ENCODE results near the gene CUL7. TPM values are rescaled to one million over a fixed set of nuclear protein-coding genes. Genes with fewer than 3 reads are reported as not detected.
"Not testable (repeated sequence)": the region's sequence is repeated elsewhere in the genome, so short reads cannot be mapped to it uniquely, and the experiment has no call there.

The CUL7 gene
- total RNA-seq, 1 experiment from 2014 or later, result 34.1 TPM

DNA sequence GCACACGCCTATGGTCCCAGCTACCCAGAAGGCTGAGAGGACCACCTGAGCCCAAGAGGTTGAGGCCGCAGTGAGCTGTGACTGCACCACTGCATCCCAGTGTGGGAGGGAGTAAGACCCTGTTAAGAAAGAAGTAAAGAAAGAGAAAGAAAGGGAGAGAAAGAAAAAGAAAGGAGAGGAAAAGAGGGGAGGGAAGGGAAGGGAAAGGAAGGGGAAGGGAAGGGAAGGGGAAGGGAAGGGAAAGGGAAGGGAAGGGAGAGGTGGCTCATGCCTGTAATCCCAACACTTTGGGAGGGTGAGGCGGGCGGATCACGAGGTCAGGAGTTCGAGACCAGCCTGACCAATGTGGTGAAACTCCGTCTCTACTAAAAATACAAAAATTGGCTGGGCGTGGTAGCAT, 12.2 kb downstream of the CUL7 start:
- DNase-seq (ENCODE audit: low read depth, low spot score); H3K4me2 ChIP-seq (ENCODE audit: low read length); H3K9me3 ChIP-seq (ENCODE audit: control insufficient read depth in 1 of 2, insufficient read depth in 1 of 2, low read depth in 1 of 2, low read length in 2 of 2); H2AFZ ChIP-seq (ENCODE audit: low read depth, low read length, poor library complexity, severe bottlenecking); POLR2A ChIA-PET; BruUV-seq (replicated peaks); H3K9ac ChIP-seq (ENCODE audit: low read length); CTCF ChIA-PET; H3K4me1 ChIP-seq (ENCODE audit: control insufficient read depth in 1 of 2, insufficient read depth in 2 of 2, low read length in 2 of 2); H3K4me3 ChIP-seq (replicated peaks in 1 of 2; ENCODE audit: low read depth in 1 of 2, low read length in 2 of 2); RAD21 ChIA-PET (ENCODE audit: low non-redundant PET in 1 of 2, low total read pairs in 2 of 2, uncharacterized antibody in 2 of 2, unreplicated experiment in 2 of 2); H4K20me1 ChIP-seq (ENCODE audit: insufficient read depth); H3K27me3 ChIP-seq (ENCODE audit: insufficient read depth, low read length); ATAC-seq; H3K79me2 ChIP-seq (ENCODE audit: insufficient read depth, low read length); H3K9me2 ChIP-seq (ENCODE audit: insufficient read depth); H3K27ac ChIP-seq (ENCODE audit: low read depth, low read length); intact Hi-C loops (cut with micrococcal nuclease): not testable (repeated sequence)
- peaks cover 0 to 13% of the 10 kb centered on the region in 2 experiments; a peak in 2 of 4 replicates for H3K36me3 ChIP-seq (ENCODE audit: control insufficient read depth in 1 of 2, insufficient read depth in 2 of 2, low read length in 2 of 2)

DNA sequence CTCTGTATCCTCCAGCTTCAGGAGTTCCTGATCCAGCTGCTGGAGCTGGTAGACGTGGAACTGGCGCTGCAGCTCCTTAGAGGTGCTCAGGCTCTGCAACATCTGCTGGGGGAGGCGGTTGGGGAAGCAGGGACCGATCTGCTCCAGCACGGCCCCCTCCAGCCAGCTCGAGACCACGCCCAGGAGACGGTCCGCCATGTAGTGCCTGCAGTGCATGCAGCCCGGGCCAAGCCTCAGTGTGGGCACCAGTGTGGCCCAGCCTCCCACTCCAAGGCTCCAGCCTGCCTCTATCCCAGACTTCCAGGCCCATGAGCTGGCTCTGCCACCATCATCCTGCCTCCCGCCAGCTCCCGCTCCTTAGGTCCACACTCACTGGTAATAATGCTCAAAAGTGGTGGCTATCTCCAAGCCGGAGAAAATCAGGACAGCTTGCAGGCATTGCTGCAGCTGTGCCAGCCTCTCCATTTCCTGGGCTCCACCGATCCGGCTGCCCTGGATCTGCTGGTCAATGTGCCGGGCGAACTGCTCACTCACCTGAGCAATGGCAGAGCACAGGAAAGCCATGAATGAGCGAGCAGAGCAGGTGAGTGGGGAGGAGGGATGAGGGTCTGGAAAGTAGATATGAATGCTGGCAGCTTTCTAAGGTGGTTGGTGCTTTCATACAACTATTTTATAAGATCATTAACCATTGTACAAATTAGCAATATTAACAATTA, 13.0 kb downstream of the CUL7 start:
- no peak overlapping the region for H3K4me3 ChIP-seq (replicated peaks in 1 of 2; ENCODE audit: low read depth in 1 of 2, low read length in 2 of 2)
- H3K36me3 ChIP-seq (ENCODE audit: control insufficient read depth in 1 of 2, insufficient read depth in 2 of 2, low read length in 2 of 2), result peaks cover 0 to 13% of the 10 kb centered on the region in 2 experiments; a peak in 2 of 4 replicates
- DNase-seq (ENCODE audit: low read depth, low spot score) (no peak), ATAC-seq (no peak)
- no peak overlapping the region for H3K4me2 ChIP-seq (ENCODE audit: low read length)
- TF ChIP-seq POLR2AphosphoS5 (IDR thresholded peaks at IDR 0.05; ENCODE audit: low read depth, low read length) (no peak), ZNF274 (IDR thresholded peaks at IDR 0.05; ENCODE audit: low read depth, low read length) (no peak), CBX3 (IDR thresholded peaks at IDR 0.05; ENCODE audit: low read depth) (no peak), POLR2A (IDR thresholded peaks at IDR 0.05; ENCODE audit: borderline replicate concordance, extremely low read depth, insufficient read depth, insufficient read length) (no peak), FOSL1 (IDR thresholded peaks at IDR 0.05; ENCODE audit: low read depth) (no peak)
- TF ChIP-seq, protein P1, sequence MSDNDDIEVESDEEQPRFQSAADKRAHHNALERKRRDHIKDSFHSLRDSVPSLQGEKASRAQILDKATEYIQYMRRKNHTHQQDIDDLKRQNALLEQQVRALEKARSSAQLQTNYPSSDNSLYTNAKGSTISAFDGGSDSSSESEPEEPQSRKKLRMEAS (IDR thresholded peaks at IDR 0.05), result no peak
- no peaks in the 10 kb centered on the region for H3K9me2 ChIP-seq (ENCODE audit: insufficient read depth)
- H3K4me1 ChIP-seq (ENCODE audit: control insufficient read depth in 1 of 2, insufficient read depth in 2 of 2, low read length in 2 of 2), result no peaks in the 10 kb centered on the region
- no peak overlapping the region for H3K9ac ChIP-seq (ENCODE audit: low read length)
- intact Hi-C loops (cut with micrococcal nuclease), result no loop called here
- no peaks in the 10 kb centered on the region for H3K27me3 ChIP-seq (ENCODE audit: insufficient read depth, low read length)
- CTCF ChIA-PET, result no interaction called here
- H2AFZ ChIP-seq (ENCODE audit: low read depth, low read length, poor library complexity, severe bottlenecking), result no peak overlapping the region
- H3K79me2 ChIP-seq (ENCODE audit: insufficient read depth, low read length), result no peaks in the 10 kb centered on the region
- BruUV-seq (replicated peaks), result no TSS peak
- no peak overlapping the region for H3K27ac ChIP-seq (ENCODE audit: low read depth, low read length)
- H4K20me1 ChIP-seq (ENCODE audit: insufficient read depth), result no peaks in the 10 kb centered on the region
- POLR2A ChIA-PET, result interaction anchor here (0.7 kb wide), 1 partner anchor 13 kb away, joined by 4 read pairs; the partner anchor contains the start of gene CUL7
- no peaks in the 10 kb centered on the region for H3K9me3 ChIP-seq (ENCODE audit: control insufficient read depth in 1 of 2, insufficient read depth in 1 of 2, low read depth in 1 of 2, low read length in 2 of 2)
- RAD21 ChIA-PET (ENCODE audit: low non-redundant PET in 1 of 2, low total read pairs in 2 of 2, uncharacterized antibody in 2 of 2, unreplicated experiment in 2 of 2), result no interaction called here

Data from HCT116 (cell line).